NCI-H748 (cell line): ENCODE data around the gene C2orf49.

ENCODE experiments used
- DNase-seq: peaks from one replicate; lab custom pipeline; 2025; ENCODE audit not compliant: unreplicated experiment; lab: John Stamatoyannopoulos, UW

The C2orf49 gene

DNA sequence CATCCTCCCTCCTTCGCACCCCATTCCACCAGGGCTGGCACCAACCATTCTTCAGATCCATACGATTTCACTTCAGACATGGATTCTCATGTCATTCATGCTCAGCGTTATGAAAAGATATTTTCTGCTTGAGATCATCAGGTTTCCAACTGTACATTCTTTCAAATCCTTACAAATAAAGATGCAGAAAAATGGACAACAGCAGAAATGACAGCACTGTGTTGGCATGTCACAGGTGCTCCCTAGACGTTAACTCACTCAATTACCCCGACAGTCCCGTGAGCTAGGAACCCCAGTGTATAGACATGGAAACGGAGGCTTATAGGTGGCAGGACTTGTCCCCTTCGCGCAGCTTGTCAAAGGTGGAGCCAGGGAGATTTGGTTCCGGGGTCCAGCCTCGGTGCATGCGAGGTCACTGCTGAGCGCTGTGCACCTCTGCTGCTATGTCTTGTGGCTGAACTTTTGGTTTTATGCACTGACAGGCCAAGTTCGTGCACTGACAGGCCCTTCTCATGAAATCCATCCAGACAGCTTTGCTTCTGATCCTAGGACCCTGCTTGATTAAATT, 43.8 kb downstream of the C2orf49 start:
- DNase-seq = no peak

DNA sequence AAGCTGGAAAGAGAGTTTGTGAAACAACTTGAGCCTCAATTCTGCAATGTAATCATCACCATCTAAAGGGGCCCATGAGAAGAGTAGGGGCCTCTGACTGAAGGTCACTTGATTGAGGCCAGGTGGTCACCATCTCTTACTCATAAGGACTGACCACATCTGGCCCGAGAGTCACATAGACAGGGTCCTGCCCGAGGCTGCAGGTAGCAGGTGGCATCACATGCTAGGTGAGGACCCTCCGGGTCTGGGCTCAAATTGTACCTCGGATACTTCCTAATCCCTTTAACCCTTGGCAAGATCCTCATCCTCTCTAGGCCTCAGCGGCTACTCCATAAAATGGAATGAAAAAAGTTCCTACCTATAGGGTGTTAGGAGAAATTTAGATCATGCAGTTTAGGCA, 44.8 kb downstream of the C2orf49 start:
- no peak for DNase-seq

DNA sequence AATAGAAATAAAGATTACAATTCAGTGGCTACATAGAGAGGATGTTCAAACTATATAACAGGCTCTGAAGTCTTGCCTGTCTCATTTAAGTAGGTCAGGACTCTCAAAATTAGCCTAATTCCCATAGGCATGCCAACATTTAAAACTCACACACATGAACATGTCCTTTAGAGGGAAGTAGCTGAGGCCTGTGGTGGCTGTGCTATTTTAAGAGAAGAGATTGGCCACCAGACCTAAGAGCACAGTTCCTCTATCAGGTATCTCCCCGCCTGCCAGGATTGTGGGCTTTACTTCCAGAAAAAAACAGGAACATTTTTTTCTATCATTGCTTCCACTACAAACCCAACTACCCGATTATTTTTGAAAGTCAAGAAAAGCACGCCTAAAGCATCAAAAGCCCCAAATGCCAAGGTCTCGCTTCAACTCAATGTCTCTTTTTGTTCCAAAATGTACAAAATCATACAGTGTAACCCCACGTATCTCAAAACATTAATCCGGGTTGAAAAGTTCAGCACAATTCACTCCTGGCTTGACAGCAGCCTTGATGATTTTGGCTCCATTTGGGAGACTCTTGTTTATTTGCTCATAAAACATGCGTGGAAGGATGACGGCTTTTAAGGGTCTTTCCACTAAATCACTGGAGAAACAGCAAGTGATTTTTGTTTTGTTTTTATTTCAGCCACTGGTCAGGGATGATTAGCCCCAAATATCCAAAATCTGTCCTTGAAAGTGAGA, 46.3 kb downstream of the C2orf49 start:
- DNase-seq = no peak

DNA sequence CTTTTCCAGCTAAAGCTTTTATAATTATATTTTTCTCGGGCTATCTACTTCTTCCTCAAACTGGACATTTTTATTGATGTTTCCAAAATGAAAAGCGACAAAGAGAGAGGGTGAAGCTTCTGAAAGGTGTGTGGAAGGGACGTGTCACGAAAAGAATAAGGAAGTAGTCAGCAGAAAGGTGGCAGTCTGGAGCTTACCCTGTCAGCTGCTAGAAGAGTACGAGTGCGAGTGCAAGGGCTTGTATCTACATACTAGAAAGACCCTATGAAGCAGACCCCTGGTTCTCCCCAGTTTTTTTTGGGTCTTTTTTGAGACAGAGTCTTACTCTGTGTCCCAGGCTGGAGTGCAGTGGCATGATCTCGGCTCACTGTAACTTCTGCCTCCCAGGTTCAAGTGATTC, 46.9 kb downstream of the C2orf49 start:
- DNase-seq = no peak

DNA sequence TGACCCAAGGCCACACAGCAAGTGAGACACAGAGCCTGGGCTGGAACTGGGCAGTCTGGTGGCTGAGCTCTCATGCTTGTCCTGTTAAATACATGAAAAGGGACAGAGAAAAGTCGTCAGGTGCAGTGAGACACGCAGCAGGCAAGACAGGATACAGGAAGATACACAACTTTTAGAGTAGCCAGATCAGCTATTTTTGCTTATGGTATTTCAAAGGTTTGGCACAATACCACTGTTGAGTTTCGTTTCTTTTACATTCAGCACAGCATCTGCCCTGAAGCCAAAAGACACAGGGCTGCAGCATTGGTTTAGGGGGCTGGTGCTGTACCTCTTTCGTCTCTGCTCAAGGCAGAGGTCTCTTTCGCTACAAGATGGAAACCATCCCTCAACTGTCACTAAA, 47.5 kb downstream of the C2orf49 start:
- DNase-seq = no peak

DNA sequence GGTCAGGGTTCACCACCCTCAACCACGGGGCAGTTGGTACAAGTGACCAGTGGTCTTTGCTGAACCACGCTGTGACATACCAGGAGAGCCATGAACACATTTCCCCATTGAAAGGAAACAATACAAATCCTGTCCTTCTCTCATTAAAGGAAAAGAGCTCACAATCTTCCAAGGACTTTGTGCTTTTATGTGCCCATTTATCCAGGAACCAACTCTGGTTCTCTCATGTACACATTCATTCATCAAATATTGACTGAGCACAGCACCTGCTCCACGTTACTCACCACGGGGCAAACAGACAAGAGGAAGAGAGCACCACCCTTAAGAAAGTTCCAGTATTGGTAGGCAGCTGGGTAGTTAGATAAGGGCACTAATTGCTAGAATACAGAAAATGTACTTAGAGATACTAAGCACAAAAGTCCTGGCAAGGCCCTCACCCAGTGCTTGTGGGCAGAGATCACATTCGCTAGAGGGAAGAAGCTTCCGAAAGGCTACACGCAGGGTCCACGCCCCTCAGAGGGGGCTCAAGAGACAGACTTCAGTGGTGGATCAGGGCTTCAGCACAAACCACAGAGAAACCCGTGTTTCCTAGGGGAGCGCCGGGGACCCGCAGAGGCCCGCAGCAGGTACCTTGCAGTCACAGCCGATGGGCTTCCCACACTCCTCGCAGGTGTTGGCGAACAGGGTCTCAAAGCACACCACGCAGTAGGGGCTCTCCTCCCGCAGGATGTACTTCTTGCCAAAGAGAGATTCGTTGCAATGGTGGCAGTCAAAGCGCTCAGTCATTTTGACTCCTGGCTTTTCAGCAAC, 48.6 kb downstream of the C2orf49 start:
- no peak for DNase-seq

DNA sequence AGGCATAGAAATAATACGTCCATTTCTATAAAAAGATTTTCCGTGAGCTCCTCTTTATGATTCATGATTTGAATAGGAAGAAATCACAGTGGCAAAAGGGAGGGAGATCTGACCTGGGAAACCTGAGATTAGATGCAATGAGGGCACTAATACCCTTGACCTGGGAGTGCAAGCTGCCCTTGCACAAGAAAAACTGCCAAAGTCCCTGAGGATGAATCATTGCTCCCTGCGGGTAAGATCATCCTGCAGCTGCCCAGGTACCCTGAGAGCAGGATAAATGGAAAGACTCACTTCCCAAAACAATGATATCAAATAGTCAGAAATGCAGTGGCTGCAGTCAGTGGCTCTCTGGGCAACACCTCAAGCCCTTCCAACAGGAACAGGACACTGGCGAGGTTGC, 49.9 kb downstream of the C2orf49 start:
- no peak for DNase-seq

DNA sequence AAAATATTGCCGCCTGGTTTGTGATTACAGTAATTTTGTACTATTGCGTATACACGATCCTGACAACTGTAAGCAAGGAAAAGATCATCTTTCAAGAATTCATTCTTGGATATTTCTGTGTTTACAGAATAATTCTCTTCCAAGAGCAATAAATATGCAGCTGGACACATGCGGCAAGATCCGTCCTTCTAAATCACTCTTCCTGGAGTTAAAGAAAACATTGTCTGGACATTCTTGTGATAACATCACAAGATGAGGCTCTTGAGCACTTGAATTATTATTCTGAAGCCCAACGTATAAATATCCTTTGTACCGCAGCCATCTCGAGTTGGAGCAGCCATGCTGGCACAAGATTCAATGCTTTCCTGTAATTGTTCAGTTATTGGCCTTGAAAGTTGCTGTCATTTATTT, 51.6 kb downstream of the C2orf49 start:
- no peak for DNase-seq

DNA sequence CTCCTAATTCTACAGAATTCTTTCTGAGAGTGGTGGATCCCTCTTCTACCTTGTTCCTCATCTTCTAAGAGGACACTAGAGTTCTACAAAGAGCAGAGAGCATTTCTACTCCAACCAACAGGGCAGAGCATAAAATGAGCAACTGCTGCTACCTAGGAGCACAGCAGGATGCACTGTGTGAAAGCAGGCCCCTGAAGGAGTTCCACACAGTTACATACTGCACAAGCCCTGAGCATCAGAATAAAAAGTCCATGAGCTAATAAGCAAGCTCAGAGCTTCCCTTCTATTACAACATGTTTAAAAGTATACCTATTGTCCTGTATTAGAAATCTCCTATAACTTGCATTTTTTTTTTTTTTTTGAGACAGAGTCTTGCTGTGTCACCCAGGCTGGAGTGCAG, 53.1 kb downstream of the C2orf49 start:
- no peak for DNase-seq

DNA sequence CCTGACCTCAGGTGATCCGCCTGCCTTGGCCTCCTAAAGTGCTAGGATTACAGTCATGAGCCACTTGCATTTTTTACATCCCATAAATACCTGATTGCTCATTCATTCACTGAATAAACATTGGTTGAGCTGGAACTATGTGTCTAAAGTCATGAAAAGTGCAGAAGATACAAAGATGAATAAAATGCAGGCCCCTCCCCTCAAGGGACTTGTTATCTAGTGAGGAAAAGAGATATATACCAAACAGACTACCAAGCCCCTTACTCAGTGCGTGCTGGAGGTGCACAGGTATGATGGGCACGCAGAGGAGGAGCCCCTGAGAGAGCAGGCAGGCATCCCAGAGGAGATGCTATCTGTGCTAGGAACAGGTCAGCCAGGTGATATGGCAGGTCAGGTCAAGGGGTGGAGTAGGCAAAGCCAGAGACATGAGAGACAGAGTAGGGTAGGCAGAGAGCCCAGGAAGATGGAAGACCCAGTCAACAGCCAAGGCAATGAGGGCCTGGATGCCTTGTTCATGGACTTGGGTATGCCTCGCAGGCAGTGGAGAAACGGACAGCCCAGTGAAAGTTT, 53.8 kb downstream of the C2orf49 start:
- no peak for DNase-seq

DNA sequence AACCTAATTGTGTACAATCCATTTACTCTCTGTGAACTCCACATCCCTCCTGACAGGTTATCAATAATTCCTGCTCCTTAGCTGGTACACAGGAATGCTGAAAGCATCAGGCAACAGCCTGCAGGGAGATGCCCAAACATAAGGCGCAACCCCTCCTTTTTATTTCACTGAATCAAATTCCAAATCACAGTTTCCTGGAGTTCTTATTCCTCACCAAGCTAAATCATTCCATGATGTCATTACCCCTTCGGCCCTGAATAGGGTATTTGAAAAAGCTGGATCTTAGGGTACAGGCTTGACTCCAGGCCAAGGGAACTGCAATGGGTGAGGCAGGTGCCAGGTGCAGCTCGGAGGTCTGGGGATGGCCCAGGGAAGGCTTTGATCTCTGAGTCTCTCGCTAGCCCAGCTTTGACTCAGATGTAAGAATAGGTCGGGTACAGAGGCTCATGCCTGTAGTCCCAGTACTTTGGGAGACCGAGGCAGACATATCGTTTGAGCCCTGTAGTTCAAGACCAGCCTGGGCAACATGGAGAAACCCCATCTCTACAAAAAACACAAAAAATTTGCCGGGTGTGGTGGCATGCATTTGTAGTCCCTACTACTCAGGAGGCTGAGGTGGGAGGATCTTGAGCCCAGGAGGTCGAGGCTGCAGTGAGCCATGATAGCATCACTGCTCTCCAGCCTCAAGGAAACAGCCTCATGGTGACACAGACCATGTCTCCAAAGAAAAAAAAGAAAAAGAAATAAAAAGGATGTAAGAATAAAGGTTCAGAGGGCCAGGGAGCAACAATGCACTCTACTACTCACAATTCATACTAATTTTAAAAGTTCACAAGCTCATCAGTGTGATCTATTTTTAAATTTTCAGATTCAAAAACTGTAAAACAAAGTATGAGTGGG, 54.7 kb downstream of the C2orf49 start:
- DNase-seq = no peak

DNA sequence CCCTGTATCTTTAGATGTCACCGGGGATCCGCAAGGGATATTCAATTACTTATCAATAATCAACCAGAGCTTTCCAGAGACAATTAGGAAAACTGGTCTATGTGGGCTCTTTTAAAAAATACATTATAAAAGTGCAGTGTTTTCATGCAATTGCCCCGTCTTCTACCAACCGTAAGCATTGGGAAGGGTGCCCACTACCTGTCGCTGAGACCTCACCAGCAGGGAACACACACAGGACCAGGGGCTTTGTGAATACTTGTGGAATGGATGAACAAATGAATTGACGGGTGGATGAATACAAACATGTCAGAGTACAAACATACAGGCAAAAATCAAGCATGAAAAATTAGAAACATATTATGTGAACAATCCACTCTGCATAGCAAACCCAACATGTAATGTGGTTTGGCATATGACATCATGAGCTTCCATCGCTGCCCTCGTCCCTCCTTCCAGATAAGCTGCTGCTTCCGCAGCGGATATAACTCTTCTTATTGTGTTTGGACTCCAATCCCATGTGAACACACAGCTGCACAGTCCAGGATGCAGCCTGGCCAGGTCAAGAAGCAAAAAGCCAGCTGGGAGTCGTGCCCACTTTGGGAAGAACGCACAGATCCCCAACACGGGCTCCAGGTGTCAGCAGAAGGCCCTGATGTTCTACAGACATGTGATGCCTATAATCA, 56.2 kb downstream of the C2orf49 start:
- no peak for DNase-seq

DNA sequence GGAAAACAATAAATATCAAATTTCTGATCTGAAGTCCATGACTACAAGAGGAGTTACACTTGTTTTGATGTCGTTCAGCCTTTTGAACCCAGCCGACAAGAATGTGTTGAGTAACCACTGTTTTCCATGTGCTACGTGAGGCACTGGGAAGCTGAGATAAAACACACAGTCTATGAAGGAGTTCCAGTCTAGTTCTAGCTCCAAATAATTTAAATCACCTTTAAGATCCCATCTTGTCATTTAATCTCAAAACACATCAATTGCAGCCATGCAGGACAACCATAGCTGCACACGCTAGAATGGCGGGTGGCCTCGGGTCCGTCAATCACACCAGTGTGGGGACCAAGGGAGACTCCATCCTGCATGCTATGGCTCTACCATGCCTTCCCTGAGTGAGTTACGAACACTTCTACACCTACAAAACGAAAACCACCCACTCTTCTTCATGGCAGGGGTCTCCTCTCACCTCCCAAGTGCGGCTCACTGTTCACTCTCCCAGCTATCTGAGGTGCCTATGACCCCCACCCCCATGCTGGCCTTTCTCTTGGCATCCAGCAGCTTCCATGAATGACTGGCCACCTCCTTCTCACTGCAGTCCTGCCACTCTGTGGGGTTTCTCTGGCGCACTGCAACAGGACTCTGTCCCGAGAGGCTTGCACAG, 57.7 kb downstream of the C2orf49 start:
- DNase-seq = no peak

DNA sequence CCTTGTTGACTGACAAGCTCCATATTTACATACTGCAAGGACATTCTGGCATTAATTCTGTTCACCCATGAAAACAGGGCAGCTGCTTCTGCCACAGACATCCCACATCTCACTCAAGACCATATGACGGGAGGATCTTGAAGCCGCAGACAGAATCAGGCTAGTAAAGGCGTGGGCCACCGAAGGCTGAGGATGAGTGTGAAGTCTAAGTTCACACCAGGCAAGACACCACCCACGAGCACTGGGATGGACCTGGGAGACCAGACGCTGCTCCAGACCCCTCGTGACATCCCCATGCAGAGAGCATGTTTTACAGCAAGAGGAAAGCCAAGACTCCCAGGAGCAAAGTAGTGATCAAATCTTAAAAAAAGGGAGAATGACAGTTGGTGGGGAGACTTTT, 58.4 kb downstream of the C2orf49 start:
- DNase-seq = no peak

DNA sequence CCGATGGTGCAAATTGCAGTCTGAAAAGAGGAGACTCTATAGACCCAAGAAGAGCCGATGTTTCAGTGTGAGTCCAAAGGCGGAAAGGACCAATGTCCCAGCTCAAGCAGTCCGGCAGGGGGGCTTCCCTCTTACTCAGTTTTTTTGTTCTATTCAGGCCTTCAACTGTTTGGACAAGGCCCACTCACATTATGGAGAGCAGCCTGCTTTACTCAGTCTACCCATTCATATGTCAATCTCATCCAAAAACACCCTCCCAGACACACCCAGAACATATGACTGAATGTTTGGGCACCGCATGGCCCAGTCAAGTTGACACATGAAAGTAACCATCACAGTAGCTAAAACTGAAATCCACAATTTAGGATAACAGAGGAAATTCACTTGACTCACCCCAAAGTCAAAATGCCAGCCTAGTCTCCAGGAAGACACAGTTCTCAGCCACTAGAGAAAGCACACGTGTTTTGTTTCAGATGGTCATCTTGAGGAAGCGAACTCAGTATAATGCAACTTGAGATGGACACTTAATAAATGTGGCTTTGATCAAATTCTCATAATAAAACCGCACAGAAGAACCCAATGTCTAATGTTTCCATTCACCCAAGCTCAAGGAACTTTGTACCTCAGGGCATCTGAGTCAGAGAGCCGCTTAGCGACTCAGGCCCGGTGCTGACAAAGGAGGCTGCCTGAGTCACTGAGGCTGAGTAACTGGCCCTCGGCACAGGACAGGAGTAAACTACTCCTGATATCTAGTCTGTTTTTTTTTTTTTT, 59.1 kb downstream of the C2orf49 start:
- no peak for DNase-seq

DNA sequence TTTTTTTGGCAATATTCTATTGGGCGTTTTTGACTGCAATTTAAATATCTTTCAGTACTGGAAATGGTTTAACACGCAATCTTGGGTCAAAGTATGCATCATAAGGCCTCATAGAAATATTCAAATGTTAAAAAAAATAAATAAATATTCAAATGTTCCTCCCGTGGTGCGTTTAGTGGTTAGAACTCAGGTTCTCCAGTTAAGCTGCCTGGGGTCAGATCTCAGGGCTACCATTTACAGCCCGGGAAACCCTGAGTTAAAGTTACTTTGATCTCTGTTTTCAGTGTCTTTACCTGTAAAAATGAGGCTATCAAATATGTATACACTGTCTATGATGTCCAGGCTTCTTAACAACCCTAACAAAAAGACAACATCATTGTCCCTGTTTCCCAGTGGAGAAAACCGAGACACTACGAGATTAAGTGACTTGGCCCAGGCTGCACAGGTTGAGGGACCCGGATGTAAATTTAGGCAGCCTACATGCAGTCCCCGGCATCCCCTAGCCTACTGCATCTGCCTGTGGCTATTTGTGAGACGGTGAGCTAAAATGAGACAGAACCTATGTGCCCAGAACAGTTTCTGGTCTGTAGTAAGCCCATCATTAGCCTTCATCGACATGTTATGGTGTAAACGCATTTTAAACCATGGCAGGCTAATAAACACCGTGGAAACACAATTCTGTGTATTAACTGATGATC, 59.8 kb downstream of the C2orf49 start:
- DNase-seq = no peak

DNA sequence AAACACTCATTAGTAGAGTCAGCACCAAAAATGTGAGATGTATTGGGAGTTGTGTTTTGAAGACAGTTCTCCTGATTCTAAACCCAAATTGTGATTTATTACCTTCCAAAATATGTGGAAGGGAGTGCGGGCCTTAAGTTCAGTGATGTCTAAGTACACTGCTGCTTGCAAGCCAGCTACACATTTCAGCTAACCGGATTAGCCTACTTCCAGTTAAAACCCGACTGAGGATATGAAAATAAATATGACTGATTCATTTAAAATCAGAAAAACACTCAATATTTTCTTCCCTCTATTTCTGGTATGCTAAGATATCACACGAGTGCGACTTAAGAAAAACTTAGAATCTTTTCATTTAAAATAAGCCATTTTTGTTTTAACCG, 60.6 kb downstream of the C2orf49 start:
- no peak for DNase-seq
